ENCODE results near the gene SHROOM2. TPM values are rescaled to one million over a fixed set of nuclear protein-coding genes. Genes with fewer than 3 reads are reported as not detected.

The SHROOM2 gene
- total RNA-seq, 1 donor from 2014 or later, result 33.0 TPM

GRCh38 chrX:9862953-9863352, 76.7 kb downstream of the SHROOM2 start:
- no peak for DNase-seq (ENCODE audit: low read depth)

GRCh38 chrX:9864011-9864410, 77.8 kb downstream of the SHROOM2 start:
- no peak for DNase-seq (ENCODE audit: low read depth)

GRCh38 chrX:9865804-9866472, 79.7 kb downstream of the SHROOM2 start:
- DNase-seq (ENCODE audit: low read depth), result peak; percentile 53

GRCh38 chrX:9866633-9867032, 80.4 kb downstream of the SHROOM2 start:
- no peak for DNase-seq (ENCODE audit: low read depth)

GRCh38 chrX:9867226-9867625, 81.0 kb downstream of the SHROOM2 start:
- no peak for DNase-seq (ENCODE audit: low read depth)

GRCh38 chrX:9867753-9868152, 81.5 kb downstream of the SHROOM2 start:
- no peak for DNase-seq (ENCODE audit: low read depth)

- peak; percentile 15 for DNase-seq (ENCODE audit: low read depth)
Observed at GRCh38 chrX:9871701-9872268, 85.6 kb downstream of the SHROOM2 start.

- DNase-seq (ENCODE audit: low read depth), result no peak
Observed at GRCh38 chrX:9873360-9873759, 87.1 kb downstream of the SHROOM2 start.

- DNase-seq (ENCODE audit: low read depth), result no peak
Observed at GRCh38 chrX:9873952-9874351, 87.7 kb downstream of the SHROOM2 start.

- peak; percentile 34 for DNase-seq (ENCODE audit: low read depth)
Observed at GRCh38 chrX:9874483-9874882, 88.3 kb downstream of the SHROOM2 start.

- no peak for DNase-seq (ENCODE audit: low read depth)
Observed at GRCh38 chrX:9875801-9876200, 89.6 kb downstream of the SHROOM2 start.

GRCh38 chrX:9876201-9876600, 90.0 kb downstream of the SHROOM2 start:
- DNase-seq (ENCODE audit: low read depth), result no peak

- DNase-seq (ENCODE audit: low read depth), result no peak
Observed at GRCh38 chrX:9878146-9878820, 92.1 kb downstream of the SHROOM2 start.

- no peak for DNase-seq (ENCODE audit: low read depth)
Observed at GRCh38 chrX:9880237-9880636, 94.0 kb downstream of the SHROOM2 start.

GRCh38 chrX:9880870-9881269, 94.6 kb downstream of the SHROOM2 start:
- no peak for DNase-seq (ENCODE audit: low read depth)

- DNase-seq (ENCODE audit: low read depth), result no peak
Observed at GRCh38 chrX:9882669-9883446, 96.6 kb downstream of the SHROOM2 start.

GRCh38 chrX:9884031-9884779, 98.0 kb downstream of the SHROOM2 start:
- no peak for DNase-seq (ENCODE audit: low read depth)

GRCh38 chrX:9885150-9885549, 98.9 kb downstream of the SHROOM2 start:
- DNase-seq (ENCODE audit: low read depth), result peak; percentile 31

GRCh38 chrX:9887659-9888297, 101.5 kb downstream of the SHROOM2 start:
- no peak for DNase-seq (ENCODE audit: low read depth)

- no peak for DNase-seq (ENCODE audit: low read depth)
Observed at GRCh38 chrX:9888953-9889470, 102.8 kb downstream of the SHROOM2 start.

- no peak for DNase-seq (ENCODE audit: low read depth)
Observed at GRCh38 chrX:9890681-9891091, 104.5 kb downstream of the SHROOM2 start.

Measured in renal cortical epithelial cell (primary cell).